Fibroblast of gingiva (primary cell): ENCODE results near the gene CD46.
A peak's percentile ranks its signal among the peaks of the same experiment; 100 is the strongest.

Experiments used
- DNase-seq: peaks from one replicate; pipeline ENCODE4 v3.0.0-alpha.2; 2011; ENCODE audit warnings: low read depth

Gene CD46

DNA sequence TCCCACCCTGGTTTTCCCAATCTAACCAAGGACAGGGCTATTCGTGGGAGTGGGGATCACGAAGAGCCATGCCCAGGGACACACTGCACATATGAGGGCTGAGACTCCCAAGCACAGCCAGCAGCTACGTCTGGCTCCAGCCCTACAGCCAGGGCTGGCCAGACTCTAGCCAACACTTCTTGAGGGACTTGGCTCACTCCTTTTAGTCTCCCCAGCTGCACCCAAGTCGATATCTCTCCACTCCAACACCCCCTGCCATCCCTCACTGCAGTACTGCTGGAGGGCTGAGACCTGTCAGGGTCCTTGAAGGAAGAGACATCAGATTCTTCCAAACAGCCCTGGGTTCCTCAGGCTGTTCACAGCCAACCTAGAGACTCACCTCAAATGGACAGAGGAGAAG is 62.6 kb downstream of the CD46 start:
- no peak for DNase-seq

DNA sequence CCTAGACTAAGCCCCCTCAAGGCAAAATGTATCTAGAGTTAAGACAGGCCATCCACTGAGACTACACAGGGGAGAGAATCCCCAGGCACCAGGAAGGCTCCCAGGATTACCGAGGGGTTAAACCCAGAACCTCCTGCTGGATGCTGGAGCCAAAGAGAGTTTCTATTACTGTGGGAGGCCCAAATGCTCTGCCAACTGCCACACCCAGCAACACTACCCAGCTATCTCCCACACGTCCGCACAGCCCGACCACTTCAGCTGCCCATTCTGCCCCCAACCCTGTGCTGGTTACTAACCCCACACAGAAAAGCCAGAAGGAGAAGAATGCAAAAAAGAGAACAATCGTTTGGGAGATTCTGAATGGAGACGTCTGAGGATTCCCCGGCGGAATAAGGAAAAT is 63.6 kb downstream of the CD46 start:
- DNase-seq = no peak

DNA sequence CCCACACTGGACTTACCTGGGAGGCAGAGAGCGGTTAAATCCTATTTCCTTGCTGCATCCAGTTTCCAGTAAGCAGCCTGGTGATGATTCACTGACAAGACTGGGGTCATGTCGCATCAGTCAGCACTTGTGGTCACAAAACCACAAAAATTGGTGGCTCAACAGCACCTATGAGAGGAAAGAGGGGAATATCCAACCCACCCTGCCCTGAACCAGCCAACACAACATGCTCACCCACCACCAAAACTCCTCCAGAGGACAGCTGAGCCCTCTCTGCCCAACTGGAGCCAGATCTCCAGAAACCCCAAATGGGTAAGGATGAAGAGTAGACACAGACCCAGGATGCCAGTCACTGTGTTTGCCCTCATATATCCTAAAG is 64.0 kb downstream of the CD46 start:
- no peak for DNase-seq

DNA sequence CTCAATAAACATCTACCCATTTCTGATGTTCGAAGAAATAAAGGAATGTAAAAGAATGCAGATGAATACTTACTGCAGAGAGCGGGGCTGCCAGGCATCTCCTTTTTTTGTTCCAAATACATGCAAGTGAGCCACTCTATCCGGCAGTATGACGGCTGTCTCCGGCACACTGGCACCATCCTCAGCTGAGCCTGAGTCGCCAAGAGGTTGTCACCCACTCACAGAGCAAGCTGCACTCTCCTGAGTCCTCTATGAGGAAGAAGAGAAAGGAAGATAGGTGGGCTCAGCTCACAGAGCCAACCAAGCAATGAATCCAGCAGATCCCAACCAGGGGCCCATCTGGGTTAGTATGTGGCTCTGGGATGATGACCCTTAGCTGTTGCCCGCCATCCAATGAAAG is 65.3 kb downstream of the CD46 start:
- DNase-seq = no peak

DNA sequence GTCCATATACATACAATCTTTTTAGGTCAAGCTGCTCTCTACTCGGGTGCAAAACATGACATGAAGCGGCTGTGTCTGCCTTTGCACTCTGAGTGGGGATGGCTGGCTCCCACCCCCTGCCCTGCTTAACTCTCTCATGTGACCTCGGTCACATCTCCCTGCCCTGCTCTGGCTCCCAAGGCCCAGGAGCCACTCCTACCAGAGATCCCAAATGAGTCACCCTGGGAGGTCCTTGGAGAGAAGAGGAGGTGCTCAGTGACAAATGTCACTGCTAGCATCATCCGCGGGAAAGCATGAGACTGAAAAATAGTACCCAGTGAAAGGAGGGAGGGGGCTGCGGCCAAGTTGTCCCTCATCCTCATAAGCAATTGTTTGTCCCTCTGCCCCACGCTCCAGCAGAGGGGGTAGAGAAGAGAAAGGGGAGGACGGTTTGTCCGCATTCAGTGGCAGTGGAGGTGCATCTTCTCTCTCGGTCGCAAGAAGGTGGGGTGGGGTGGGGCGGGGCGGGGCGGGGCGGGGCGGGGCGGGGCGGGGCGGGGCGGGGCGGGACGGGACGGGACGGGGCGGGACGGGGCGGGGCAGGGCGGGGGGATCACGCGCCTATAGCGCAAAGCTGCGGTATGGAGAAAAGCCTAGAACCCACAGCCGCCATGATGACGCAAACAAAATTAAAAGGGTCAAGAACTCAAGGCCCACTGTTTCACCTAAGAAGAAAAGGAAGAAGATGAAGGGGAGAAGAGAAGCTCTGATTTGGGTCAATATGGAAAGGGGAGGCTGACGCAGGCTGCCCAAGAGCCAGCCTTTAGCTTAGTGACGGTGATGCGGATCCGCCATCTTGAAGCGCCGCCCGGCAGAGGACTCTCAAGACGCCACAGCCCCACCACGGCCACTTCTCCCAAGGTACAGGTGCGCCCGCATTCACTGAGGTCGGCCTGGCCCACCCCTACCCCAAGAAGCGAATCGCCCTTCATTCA is 66.2 kb downstream of the CD46 start:
- DNase-seq = no peak

GRCh38 chr1:207818971-207819451 is 67.2 kb downstream of the CD46 start:
- peak; percentile 62 for DNase-seq

DNA sequence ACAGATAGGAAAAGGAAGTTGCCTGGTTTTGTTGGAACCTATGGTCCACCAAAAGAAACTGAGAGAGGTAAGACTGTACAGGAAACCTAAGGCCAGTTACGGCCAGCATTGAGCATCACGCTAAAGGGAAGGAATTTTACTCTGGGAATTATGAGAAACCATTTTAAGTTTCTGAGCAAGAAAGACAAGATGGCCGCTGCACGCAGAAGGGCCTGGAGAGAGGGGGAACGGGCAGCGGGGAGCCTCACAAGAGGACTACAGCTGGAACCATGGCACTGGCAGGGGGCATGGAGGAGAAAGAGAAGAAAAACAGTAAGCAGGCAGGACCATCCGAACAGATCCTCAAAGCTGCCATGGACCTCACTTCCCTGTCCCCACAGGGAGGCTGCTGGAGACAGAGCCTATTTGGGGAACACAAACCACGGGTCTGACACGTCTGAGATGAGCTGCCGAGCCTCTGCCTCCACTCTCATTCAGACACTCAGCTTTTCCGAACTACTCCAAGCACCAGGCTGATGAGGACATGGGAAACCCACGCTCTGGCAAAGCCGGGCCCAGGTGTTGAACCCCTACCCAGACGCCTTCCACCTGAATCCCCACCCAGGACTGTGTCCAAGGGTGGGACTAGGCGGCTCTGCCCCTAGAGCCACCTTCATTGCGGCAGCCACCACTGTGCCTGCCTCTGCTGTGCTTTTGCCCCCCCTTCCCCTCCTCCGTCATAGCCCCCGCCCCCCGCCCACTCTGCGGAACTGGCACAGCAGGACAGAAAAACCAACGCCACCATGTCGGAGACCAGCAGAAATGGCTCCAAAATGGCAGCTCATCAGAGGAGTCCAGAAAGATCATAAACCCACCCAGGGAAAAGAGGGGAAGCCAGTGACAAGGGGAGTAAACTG is 69.0 kb downstream of the CD46 start:
- no peak for DNase-seq

DNA sequence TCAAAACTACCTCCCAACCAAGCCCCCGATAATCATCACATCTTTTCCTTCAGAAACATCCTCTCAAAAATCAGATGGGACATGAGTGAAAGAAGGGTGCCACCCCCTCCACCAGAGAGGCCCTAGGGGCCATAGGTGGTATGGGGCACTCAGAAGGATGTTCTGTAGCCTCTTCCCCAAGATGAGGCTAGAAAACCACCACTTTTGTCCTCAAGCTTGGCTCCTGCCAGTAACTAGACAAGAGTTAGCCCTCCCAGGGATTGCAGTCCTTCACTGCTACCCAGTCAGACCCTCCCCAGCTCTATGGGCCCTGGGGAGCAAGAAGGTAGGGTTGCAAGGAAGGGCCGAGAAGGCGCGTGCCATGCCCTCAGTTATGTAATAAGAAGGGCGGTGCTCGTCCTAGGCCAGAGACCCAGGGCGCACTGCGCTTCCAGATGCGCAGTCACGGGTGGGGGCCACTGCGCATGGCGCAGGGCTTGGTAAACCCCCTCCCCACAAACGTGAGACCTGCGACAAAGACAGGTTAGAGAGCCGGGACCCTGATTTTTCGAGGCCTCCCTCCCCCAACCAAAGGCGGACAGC is 69.7 kb downstream of the CD46 start:
- DNase-seq = no peak

GRCh38 chr1:207822124-207822601 is 70.3 kb downstream of the CD46 start:
- no peak for DNase-seq

DNA sequence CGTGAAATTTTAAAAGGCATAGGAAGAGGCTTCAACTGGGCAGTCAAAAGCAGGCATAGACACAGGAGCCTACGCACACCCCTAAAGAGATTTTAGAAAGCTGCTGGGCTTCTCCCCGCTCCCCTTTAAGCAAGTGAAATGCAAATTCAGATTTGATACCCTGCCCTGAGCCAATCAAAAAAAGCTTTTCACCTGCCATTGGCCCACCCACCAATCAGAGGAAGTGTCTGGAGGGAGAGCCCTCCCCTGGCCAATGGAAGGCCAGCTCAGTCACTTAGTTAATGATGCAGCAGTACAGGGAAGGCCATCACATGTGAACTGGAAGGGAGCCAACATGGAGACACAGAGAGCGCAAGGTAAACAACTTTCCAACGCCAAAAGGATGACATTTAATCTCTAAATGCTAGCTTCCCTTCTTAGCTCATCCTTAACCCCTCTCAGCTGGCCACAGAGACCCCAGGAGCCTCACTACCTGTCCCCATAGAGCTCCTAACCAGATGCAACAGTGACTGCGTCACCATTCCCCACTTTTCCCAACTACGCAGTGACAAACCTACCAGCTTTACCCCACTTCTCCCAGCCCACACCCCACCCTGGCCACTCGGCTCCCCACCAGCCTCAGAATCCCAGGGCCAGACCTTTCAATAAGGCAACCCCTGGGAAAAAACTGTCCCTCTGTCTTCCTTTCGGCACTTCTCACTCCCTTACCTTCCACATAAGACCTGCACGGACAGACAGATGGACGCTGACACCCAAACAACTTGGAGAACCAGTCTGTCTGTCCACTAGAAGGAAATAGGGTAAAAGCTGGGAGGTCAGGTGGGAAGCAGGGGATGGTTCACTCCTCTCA is 71.0 kb downstream of the CD46 start:
- DNase-seq = peak; percentile 95

DNA sequence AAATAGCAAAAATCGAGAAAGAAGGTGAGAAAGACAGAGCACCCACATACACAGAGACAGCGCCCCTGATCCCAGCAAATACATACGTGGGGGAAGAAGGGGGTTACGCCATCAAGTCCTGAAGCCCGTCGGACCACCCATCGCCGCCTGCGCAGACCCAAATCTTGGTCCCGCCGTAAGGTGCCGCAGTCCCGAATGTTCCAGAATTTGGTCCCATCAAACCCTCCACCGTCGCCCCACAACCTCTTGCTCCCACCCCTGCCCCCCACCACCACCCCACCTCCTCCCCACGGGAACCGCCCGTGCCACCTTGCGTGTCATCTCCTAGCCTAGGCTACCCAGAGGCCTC is 71.7 kb downstream of the CD46 start:
- DNase-seq = peak; percentile 26

GRCh38 chr1:207823880-207824566 is 72.2 kb downstream of the CD46 start:
- peak; percentile 100 for DNase-seq

- peak; percentile 82 for DNase-seq
Measured at GRCh38 chr1:207824691-207825408, 73.0 kb downstream of the CD46 start.

DNA sequence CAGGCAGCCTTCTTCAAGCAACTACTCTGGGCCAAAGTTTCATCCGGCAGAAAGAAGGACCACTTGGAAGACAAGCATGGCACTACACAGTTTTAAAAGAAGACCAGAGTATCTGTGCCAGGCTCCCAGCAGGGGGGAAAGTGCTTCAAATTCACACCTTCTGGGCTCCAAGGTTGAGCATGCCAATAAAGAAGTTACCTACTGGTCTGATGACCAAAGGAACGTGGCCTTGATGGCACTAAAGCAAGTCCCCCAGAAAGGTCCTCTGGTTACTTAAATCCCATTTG is 73.5 kb downstream of the CD46 start:
- no peak for DNase-seq

- DNase-seq = peak; percentile 95
Measured at GRCh38 chr1:207825719-207826556, 74.1 kb downstream of the CD46 start.

DNA sequence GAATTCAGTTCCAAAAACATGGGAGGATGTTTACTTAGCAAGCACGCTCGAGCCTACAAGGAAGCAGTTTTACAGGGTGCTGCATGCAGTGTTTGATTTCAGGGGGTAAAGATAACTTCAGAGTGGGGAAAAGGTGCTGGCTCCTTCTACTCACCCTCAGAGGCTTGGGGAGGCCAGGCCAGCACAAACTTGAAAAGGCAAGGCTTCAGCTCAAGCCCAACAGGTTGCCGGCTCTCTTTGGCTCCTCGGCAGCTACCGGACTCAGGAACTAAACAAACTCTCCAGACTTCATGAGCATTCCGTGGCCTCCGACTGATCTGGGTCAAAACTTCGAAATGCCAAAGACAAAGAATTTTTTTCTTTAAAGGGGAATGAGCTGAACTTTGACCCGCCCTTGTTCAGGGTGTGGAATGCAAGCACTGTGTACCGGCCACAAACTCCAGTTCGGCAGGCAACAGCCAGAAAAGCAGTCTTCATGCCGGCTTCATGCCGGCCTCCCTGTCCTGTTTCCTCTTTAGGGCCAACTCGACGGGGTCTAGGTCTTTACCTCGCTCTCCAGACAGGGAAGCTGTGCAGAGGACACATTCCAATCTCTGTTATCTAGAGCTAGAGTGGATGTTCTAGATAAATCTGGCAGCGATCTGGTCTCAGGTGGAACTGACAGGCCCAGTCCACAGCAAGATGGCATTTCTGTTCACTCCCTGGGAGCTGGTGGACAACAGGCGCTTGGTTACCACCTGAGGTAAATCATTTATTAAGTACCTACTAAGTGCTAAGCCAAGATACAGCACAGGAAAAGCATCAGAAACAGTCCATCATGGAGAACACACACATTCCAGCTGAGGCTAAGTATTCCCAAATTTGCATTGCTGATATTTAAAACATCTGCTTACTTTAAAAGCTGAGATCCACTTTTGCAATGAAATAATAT is 75.0 kb downstream of the CD46 start:
- DNase-seq = peak; percentile 62

DNA sequence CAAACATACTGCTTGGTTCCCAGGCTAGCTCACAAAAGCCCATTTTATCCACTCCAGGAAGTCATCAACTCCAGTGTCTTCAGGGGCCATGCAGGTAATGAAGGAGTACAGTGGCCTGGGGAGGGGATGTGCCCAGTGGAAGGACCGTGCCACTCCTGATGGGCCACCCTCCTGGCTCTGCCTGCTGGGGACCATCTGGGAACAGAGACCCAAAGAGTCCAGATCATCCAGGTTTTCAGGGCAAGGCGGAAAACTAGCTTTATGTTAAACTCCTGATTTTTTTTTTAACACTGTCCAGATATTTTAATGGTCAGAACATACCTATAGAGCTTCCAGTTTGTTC is 75.6 kb downstream of the CD46 start:
- DNase-seq = no peak

DNA sequence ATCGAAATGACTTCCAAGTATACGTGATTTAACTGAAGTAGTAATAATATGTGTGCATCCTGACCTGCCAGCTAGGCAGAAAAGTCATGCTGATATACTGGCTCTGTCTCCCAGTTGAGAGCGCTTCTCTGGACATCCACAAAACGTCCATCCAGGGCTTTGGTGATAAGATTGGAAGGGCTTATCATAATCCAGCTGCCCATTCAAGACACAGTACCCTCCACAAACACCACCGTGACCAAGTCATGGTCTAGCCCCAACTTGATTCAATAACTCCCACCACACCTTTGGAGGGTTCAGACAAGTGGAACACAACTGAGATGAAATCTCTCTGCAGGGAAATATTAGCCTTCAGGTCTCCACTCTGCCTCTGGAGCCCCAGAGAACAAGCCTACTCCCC is 76.2 kb downstream of the CD46 start:
- DNase-seq = no peak
